ENCODE results near the gene PEA15. TPM values are rescaled to one million over a fixed set of nuclear protein-coding genes. Genes with fewer than 3 reads are reported as not detected.

PEA15 gene
- 132 TPM for total RNA-seq
- long read RNA-seq, transcript PEA15-201 (4 exons, 2,471 nt) = major isoform, 84 of 145 reads
- long read RNA-seq, partial matches to known transcripts = 54 of 145 reads
- long read RNA-seq, other reads (novel, unspliced or antisense) = 3 of 145 reads

GRCh38 chr1:160205242-160206035 is at the start of gene PEA15:
PEA15 (plus strand) TSS chr1:160205384; CDS start chr1:160211545, 6,161 bp downstream.
- DNase-seq = peak; percentile 79
- peaks cover 11% of the 10 kb centered on the region for H3K36me3 ChIP-seq
- no peaks in the 10 kb centered on the region for H3K9me3 ChIP-seq
- ATAC-seq = peak; percentile 91 to 94
- H3K27me3 ChIP-seq (ENCODE audit: low read depth) = no peaks in the 10 kb centered on the region
- peaks cover 59% of the 10 kb centered on the region for H3K4me1 ChIP-seq
- intact Hi-C loops (cut with DNase I) = no loop called here
- peak within 1 kb of the TSS; percentile 92 for H3K4me3 ChIP-seq
- TF ChIP-seq CTCF (IDR thresholded peaks at IDR 0.05) = no peak
- H3K27ac ChIP-seq = peak within 1 kb of the TSS; percentile 95

- ATAC-seq (no peak), DNase-seq (no peak)
- no peaks in the 10 kb centered on the region for H3K36me3 ChIP-seq
- no peaks in the 10 kb centered on the region for H3K9me3 ChIP-seq
- intact Hi-C loops (cut with DNase I) = no loop called here
- no peak overlapping the region for H3K27ac ChIP-seq
- no peak for TF ChIP-seq CTCF (IDR thresholded peaks at IDR 0.05)
- no peaks in the 10 kb centered on the region for H3K4me1 ChIP-seq
- no peak overlapping the region for H3K4me3 ChIP-seq
- H3K27me3 ChIP-seq (ENCODE audit: low read depth) = no peaks in the 10 kb centered on the region
These were observed 48.8 kb upstream of the PEA15 start for GRCh38 chr1:160156361-160156760.

GRCh38 chr1:160157174-160157573 is 48.0 kb upstream of the PEA15 start:
- no peaks in the 10 kb centered on the region for H3K27me3 ChIP-seq (ENCODE audit: low read depth)
- no peak overlapping the region for H3K4me3 ChIP-seq
- H3K4me1 ChIP-seq = no peaks in the 10 kb centered on the region
- no peaks in the 10 kb centered on the region for H3K9me3 ChIP-seq
- no peak for TF ChIP-seq CTCF (IDR thresholded peaks at IDR 0.05)
- DNase-seq = no peak
- H3K27ac ChIP-seq = no peak overlapping the region
- intact Hi-C loops (cut with DNase I) = no loop called here
- ATAC-seq = no peak
- no peaks in the 10 kb centered on the region for H3K36me3 ChIP-seq

- H3K27me3 ChIP-seq (ENCODE audit: low read depth) = no peaks in the 10 kb centered on the region
- no peaks in the 10 kb centered on the region for H3K9me3 ChIP-seq
- no peak overlapping the region for H3K27ac ChIP-seq
- H3K4me1 ChIP-seq = peaks cover 5% of the 10 kb centered on the region
- no peaks in the 10 kb centered on the region for H3K36me3 ChIP-seq
- ATAC-seq = no peak
- intact Hi-C loops (cut with DNase I) = no loop called here
- no peak overlapping the region for H3K4me3 ChIP-seq
- no peak for TF ChIP-seq CTCF (IDR thresholded peaks at IDR 0.05)
- DNase-seq = no peak
These were observed 47.2 kb upstream of the PEA15 start for GRCh38 chr1:160158031-160158430.

GRCh38 chr1:160158534-160158933 is 46.6 kb upstream of the PEA15 start:
- no peak for ATAC-seq
- Histone ChIP-seq H3K4me1 (peaks cover 5% of the 10 kb centered on the region), H3K27ac (no peak overlapping the region), H3K27me3 (ENCODE audit: low read depth) (no peaks in the 10 kb centered on the region), H3K4me3 (no peak overlapping the region), H3K36me3 (no peaks in the 10 kb centered on the region), H3K9me3 (no peaks in the 10 kb centered on the region)
- DNase-seq = no peak
- no peak for TF ChIP-seq CTCF (IDR thresholded peaks at IDR 0.05)
- intact Hi-C loops (cut with DNase I) = no loop called here
